AG08395 (cell line): ENCODE results near the gene NAA80.
"Not testable (repeated sequence)": the region's sequence is repeated elsewhere in the genome, so short reads cannot be mapped to it uniquely, and the experiment has no call there.

ENCODE experiments used
- DNase-seq: peaks from one replicate; pipeline ENCODE4 v3.0.0; 2012; ENCODE audit warnings: mixed read lengths, low spot score

NAA80 gene

GRCh38 chr3:50314342-50314741 lies 15.1 kb upstream of the NAA80 start:
- DNase-seq, result no peak

DNA sequence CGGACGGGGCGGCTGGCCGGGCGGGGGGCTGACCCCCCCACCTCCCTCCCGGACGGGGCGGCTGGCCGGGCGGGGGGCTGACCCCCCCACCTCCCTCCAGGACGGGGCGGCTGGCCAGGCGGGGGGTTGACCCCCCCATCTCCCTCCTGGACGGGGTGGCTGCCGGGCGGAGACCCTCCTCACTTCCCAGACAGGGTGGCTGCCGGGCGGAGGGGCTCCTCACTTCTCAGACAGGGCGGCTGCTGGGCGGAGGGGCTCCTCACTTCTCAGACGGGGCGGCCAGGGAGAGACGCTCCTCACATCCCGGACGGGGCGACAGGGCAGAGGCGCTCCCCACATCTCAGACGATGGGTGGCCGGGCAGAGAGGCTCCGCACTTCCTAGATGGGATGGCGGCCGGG lies 12.8 kb upstream of the NAA80 start:
- not testable (repeated sequence) for DNase-seq

DNA sequence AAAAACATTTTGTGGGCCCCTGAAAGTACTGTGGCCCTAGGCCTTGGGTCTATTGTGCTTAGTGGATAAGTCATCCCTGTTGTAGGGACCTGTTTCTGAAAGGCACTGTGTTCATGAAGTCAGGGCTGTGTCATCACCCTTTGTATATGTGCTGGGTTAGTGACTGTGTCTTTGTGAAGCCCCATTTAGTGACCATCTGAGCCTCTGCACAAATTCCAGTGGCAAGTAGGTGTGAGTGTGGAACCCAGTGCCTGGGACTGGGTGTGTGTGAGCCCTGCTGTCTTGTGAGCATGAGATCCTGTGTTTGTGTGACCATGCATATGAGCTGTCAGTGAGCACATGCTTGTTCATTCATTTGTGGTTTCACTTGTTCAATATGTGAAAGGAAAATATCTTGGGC lies 5.4 kb upstream of the NAA80 start:
- DNase-seq, result no peak

DNA sequence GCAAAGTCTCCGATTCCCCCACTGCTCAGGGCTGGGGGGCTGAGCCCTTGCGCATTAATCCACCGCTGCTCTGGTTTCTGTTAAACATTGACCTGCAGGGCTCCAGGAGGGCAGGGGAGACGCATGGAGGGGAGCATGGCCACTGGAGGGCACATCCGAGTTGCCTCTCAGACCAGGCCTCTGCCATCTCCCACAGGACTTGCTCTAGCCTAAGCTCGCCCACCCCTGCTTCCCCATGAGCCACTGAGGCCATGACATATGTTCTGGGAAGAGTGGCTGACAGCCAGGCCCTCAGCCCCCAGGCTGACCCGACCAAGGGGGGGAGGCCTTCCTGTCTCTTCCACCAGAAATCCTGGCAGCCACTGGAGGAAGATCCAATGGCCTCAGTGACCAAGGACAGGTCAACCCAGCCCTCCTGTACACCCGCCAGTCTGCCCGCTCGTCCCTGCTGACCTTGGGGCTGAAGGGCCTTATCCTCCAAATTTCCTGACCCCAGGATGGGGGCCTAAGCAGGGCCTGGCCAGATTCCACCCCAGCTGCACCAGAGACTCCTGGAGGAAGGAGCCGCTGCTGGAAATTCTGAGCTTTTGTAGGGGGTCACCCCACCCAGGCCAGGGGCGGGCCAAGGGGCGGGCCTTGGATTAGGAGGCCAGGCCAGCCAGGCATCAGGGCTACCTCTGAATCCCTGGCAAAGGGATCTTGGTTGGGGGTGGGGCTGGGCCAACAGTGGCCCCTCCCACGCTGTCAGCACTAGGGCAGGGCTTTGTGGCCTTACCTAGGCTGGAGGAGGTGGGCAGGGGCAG lies 4.0 kb upstream of the NAA80 start, which contains the start of gene HYAL1:
HYAL1 (minus strand) TSS at position 562 of the 803 bp plus-strand sequence. CDS start 618 bp downstream, outside the sequence.
- no peak for DNase-seq

- DNase-seq, result no peak
Observed at GRCh38 chr3:50302095-50303012, 3.1 kb upstream of the NAA80 start.

DNA sequence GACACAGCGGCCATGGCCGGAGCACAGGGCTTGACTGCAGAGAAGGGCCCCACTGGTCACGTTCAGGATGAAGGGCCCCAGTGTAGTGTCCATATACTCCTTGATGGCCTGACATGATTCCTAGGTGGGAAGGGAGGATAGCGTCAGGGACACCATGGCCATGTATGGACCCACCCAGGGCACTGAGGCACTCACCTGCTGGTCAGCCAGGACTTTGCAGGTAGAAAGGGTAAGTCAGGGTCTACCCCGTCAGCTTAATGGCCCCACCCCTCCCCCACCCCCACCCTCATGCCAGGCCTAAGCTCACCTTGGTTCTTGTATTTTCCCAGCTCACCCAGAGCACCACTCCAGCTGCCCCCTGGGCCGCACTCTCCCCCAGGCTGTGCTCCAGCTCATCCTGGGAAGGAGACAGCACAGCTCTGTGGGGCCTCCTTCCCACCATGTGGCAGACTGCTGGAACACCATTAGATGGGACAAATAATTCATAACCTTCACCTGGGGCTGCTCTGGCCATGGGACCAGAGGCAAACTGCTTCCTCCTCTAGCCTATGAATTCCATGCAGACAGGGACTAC lies 1.6 kb upstream of the NAA80 start:
- no peak for DNase-seq

GRCh38 chr3:50299929-50300680 lies 900 bp upstream of the NAA80 start:
- peak; percentile 32 for DNase-seq

DNA sequence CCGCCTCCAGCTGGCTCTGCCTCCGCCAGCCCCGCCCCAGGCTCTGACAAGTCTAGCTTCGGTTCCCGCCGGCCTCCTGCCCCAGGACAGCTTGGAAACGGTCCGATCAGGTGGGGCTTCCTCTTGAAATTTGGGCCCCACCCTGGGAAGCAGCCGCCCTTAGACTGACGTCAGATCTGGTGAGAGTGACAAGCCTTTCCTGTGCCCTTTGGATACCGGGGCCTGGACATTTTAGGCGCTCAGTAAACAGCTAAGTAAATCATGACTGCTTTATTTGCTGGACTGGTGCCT lies 378 bp upstream of the NAA80 start:
- no peak for DNase-seq

DNA sequence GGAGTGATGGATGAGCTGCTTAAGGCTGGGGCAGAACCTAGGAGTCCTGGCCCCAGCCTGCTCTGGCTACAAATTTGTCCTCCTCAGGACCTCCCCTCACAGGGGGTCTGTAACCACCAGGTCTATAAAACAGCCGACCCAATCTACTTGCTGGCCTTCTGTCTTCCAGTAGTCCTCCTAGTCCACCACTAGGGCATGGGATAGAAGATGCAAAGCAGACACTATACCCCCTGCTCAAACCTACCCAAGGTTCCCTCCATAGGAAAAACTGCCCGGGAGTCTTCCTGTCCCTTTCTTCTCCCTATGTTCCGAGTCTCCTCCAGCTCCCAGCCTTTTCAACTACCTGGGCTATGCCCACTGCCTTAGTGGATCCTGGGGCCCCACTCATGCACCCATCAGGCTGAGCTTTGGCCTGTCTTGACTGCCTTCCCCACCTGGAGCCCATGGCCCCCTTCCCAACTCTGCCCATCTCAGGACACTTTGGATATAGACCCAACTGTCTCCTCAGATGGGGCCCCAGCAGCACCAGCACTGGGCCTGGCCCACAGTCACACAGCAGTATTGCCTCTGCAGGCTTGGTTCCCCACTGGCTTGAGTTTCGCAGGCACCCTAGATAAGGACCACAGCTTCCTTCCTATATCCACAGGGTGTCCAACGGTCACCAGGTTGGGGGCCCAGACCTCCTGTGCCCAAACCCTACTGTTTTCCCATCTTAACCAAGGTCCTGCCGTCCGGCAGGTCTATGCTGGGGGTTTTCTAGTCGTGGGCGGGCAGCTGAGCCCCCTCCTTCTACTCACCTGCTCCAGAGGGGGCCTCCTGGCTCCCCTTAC lies 1.1 kb downstream of the NAA80 start:
- DNase-seq, result no peak

GRCh38 chr3:50297384-50297775 lies 1.8 kb downstream of the NAA80 start:
- no peak for DNase-seq

GRCh38 chr3:50296721-50297383 lies 2.4 kb downstream of the NAA80 start:
- DNase-seq, result no peak

- DNase-seq, result no peak
Observed at GRCh38 chr3:50295553-50296431, 3.4 kb downstream of the NAA80 start.

DNA sequence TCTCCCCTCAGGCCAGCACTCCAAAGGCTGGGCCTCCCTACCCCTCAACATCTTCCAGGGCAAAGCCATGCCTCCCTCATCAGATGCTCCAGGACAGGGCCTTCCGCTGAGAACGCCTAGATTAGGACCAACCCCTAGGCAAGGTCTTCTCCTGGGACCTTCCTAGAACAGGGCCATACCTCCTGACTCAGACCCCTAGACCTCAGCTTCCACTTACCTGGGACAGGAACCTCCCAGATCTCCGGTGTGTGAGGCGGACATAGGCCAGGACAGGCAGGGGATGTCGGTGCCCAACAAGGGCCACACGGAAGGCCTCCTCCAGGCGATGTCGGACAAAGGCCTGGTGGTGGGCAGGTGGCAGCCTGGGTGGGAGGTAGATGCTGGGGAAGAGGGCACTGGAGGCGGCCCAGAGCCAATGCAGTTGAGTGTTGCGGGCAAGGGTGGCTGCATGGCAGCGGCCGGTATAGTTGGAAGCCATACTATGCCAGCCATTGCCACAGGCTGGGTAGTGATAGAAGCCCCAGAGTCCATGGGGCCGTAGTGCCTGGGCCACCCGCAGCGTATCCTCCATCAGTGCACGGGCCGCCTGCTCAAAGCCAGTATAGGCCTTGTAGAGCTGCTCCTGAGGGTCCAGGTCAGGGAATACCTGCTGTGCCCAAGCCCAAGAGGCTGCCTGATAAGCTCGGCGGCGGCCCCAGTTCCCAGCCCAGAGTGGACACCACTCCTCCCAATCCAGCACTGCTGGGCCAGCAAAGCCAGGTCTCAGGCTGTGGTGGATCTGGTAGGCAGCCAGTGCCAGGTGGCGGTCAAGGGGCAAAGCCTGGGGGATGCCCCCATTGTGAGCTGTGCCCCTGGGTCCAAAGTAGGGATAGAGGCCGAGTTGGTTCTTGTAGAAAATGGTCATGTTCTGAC lies 4.5 kb downstream of the NAA80 start:
- no peak for DNase-seq

DNA sequence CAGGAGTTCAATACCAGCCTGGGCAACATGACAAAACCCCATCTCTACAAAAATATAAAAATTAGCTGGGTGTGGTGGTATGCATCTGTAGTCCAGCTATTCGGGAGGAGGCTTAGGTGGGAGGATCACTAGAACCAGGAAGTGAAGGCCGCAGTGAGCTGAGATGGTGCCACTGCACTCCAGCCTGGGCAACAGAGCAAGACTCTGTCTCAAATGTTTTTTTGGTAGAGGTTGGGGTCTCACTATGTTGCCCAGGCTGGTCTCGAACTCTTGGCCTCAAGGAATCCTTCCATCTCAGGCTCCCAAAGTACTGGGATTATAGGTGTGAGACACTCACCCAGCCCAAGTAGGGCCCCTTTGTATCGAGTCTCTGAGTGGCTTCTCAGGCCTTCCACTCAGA lies 5.1 kb downstream of the NAA80 start:
- no peak for DNase-seq

DNA sequence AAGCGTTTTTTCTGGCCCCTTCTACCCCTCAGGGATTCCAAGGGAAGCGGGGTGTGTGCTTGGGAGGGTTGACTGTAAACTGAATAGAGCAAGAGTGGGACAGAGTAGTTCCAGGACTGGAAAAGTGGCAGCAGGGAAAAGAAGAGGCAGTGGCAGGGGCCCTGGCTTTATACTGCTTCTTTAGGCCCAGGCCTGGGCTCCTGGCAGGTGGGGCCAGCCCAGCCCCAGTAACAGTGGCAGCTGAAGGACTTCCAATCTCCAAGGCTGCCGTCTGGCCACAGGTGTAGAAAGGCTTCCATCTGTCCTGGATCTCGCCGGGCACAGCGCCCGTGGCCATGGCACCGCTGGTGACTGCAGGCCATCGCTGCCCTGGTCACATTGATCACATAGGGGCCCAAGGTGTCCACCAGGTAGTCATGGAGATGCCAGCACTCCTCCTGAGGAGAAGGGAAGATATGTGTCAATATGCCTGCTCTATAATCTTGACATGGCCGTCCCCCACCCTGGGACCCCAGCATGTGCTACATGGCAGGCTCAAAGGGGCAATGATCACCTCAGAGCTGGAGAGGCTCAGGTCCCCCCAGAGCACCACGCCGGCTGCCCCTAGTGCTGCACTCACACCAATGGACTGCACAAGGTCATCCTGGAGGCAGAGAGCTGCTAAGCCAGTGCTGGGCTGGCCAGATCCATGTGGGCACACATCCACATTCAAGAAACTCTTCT lies 6.0 kb downstream of the NAA80 start:
- DNase-seq, result no peak

- DNase-seq, result peak; percentile 96
Observed at GRCh38 chr3:50292159-50293078, 6.8 kb downstream of the NAA80 start, which contains the start of gene IFRD2. Gene IFRD2 (minus strand): TSS chr3:50292429. CDS start chr3:50292274, 155 bp downstream.
